Measurements from ENCODE around the gene EOLA2.

- no peak for TF ChIP-seq FOXP2 (optimal IDR thresholded peaks at IDR 0.05; ENCODE audit: borderline replicate concordance, extremely low read depth, extremely low read length, insufficient read depth)
- no peak for TF ChIP-seq POLR2AphosphoS5 (IDR thresholded peaks at IDR 0.05; ENCODE audit: low read depth, low read length)
- no peak for TF ChIP-seq REST (IDR thresholded peaks at IDR 0.05; ENCODE audit: insufficient read depth in 1 of 2, low read depth in 2 of 2, low read length in 2 of 2)
- no peak for TF ChIP-seq TAF1 (IDR thresholded peaks at IDR 0.05; ENCODE audit: borderline replicate concordance, insufficient read depth, low read length)
Observed at GRCh38 chrX:149939655-149939904, 1.3 kb upstream of the EOLA2 start.

Measured in PFSK-1 (cell line).